Measurements from ENCODE around the gene HMGXB3.
"Not testable (repeated sequence)": the region's sequence is repeated elsewhere in the genome, so short reads cannot be mapped to it uniquely, and the experiment has no call there.

HMGXB3 gene

GRCh38 chr5:150050172-150050811 lies 49.8 kb downstream of the HMGXB3 start:
- in situ Hi-C loops (cut with MboI; ENCODE audit: low sequenced_read_pairs), result not testable (repeated sequence)

GRCh38 chr5:150051657-150052195 lies 51.2 kb downstream of the HMGXB3 start:
- in situ Hi-C loops (cut with MboI; ENCODE audit: low sequenced_read_pairs), result no loop called here

GRCh38 chr5:150052226-150052955 lies 51.9 kb downstream of the HMGXB3 start:
- in situ Hi-C loops (cut with MboI; ENCODE audit: low sequenced_read_pairs), result no loop called here

- in situ Hi-C loops (cut with MboI; ENCODE audit: low sequenced_read_pairs), result no loop called here
These were observed 52.6 kb downstream of the HMGXB3 start for GRCh38 chr5:150052956-150053712.

GRCh38 chr5:150053713-150054392 lies 53.3 kb downstream of the HMGXB3 start:
- in situ Hi-C loops (cut with MboI; ENCODE audit: low sequenced_read_pairs), result no loop called here

- in situ Hi-C loops (cut with MboI; ENCODE audit: low sequenced_read_pairs), result no loop called here
These were observed 54.0 kb downstream of the HMGXB3 start for GRCh38 chr5:150054569-150054968.

- in situ Hi-C loops (cut with MboI; ENCODE audit: low sequenced_read_pairs), result no loop called here
These were observed 55.0 kb downstream of the HMGXB3 start for GRCh38 chr5:150055326-150056074.

- in situ Hi-C loops (cut with MboI; ENCODE audit: low sequenced_read_pairs), result no loop called here
These were observed 55.5 kb downstream of the HMGXB3 start for GRCh38 chr5:150056075-150056443.

GRCh38 chr5:150057052-150057451 lies 56.5 kb downstream of the HMGXB3 start:
- in situ Hi-C loops (cut with MboI; ENCODE audit: low sequenced_read_pairs), result no loop called here

- in situ Hi-C loops (cut with MboI; ENCODE audit: low sequenced_read_pairs), result no loop called here
These were observed 57.0 kb downstream of the HMGXB3 start for GRCh38 chr5:150057511-150057910.

GRCh38 chr5:150057996-150058395 lies 57.5 kb downstream of the HMGXB3 start:
- in situ Hi-C loops (cut with MboI; ENCODE audit: low sequenced_read_pairs), result no loop called here

GRCh38 chr5:150058480-150059126 lies 58.1 kb downstream of the HMGXB3 start:
- in situ Hi-C loops (cut with MboI; ENCODE audit: low sequenced_read_pairs), result no loop called here

- in situ Hi-C loops (cut with MboI; ENCODE audit: low sequenced_read_pairs), result no loop called here
These were observed 59.1 kb downstream of the HMGXB3 start for GRCh38 chr5:150059623-150060022.

GRCh38 chr5:150060471-150060870 lies 59.9 kb downstream of the HMGXB3 start:
- in situ Hi-C loops (cut with MboI; ENCODE audit: low sequenced_read_pairs), result no loop called here

- in situ Hi-C loops (cut with MboI; ENCODE audit: low sequenced_read_pairs), result no loop called here
These were observed 61.0 kb downstream of the HMGXB3 start for GRCh38 chr5:150061538-150061995.

GRCh38 chr5:150062216-150062922 lies 61.8 kb downstream of the HMGXB3 start:
- in situ Hi-C loops (cut with MboI; ENCODE audit: low sequenced_read_pairs), result no loop called here

GRCh38 chr5:150063638-150064037 lies 63.1 kb downstream of the HMGXB3 start:
- in situ Hi-C loops (cut with MboI; ENCODE audit: low sequenced_read_pairs), result no loop called here

GRCh38 chr5:150064681-150065220 lies 64.2 kb downstream of the HMGXB3 start:
- in situ Hi-C loops (cut with MboI; ENCODE audit: low sequenced_read_pairs), result no loop called here

GRCh38 chr5:150065346-150065745 lies 64.8 kb downstream of the HMGXB3 start:
- in situ Hi-C loops (cut with MboI; ENCODE audit: low sequenced_read_pairs), result no loop called here
